OCI-LY3 (cell line): ENCODE results near the gene L3MBTL3.

Source experiments
- H2AFZ ChIP-seq: fragments of 200-600, 300-600 bp; shearing (Covaris generic); 2 replicates; pipeline ENCODE4 v1.6.0; 2014; ENCODE audit warnings: antibody characterized with exemption, low read depth, low read length
- H3K27ac ChIP-seq: fragments of 200-600, 300-600 bp; sonication (generic); 2 replicates; pipeline ENCODE4 v1.5.1; 2014; ENCODE audit warnings: mild to moderate bottlenecking, low read length, moderate library complexity, mixed read lengths
- H3K27me3 ChIP-seq: fragments of 200-600, 300-600 bp; sonication (generic); 2 replicates; pipeline ENCODE4 v1.6.1; 2014; ENCODE audit warnings: low read depth, low read length, mixed read lengths
- H3K36me3 ChIP-seq: fragments of 200-600, 300-600 bp; sonication (generic); replicated peaks from 2 replicates; pipeline ENCODE3; 2014; ENCODE audit warnings: low read depth, low read length, mixed read lengths
- H3K4me1 ChIP-seq: fragments of 300-600, 200-600 bp; sonication (generic); 2 replicates; pipeline ENCODE4 v1.6.1; 2014; ENCODE audit warnings: low read length, mixed read lengths
- H3K4me2 ChIP-seq: fragments of 200-600, 300-600 bp; sonication (generic); 2 replicates; pipeline ENCODE4 v1.6.1; 2014; ENCODE audit warnings: low read length, mixed read lengths
- H3K4me3 ChIP-seq: fragments of 300-600, 200-600 bp; sonication (generic); 2 replicates; pipeline ENCODE4 v1.5.1; 2014; ENCODE audit warnings: antibody characterized with exemption, mild to moderate bottlenecking, low read length, moderate library complexity
- H3K79me2 ChIP-seq: fragments of 300-600, 200-600 bp; shearing (Covaris generic); 2 replicates; pipeline ENCODE4 v1.6.1; 2014; ENCODE audit warnings: mild to moderate bottlenecking, low read length, mixed read lengths
- H3K9ac ChIP-seq: fragments of 300-600, 200-600 bp; shearing (Covaris generic); 2 replicates; pipeline ENCODE4 v1.6.0; 2014; ENCODE audit warnings: mild to moderate bottlenecking, low read length, moderate library complexity
- H3K9me3 ChIP-seq: fragments of 200-600, 300-600 bp; shearing (Covaris generic); 2 replicates; pipeline ENCODE4 v1.6.1; 2014; ENCODE audit warnings: low read length, mixed read lengths; ENCODE audit not compliant: insufficient read depth
- H4K20me1 ChIP-seq: fragments of 200-600, 300-600 bp; sonication (generic); 2 replicates; pipeline ENCODE4 v1.6.1; 2016; ENCODE audit warnings: low read length, mixed read lengths; ENCODE audit not compliant: insufficient read depth
- EZH2phosphoT487 ChIP-seq: fragments of 200-600 bp; shearing (Covaris generic); IDR thresholded peaks from 2 replicates; pipeline ENCODE4 v1.6.1; 2018; ENCODE audit warnings: antibody characterized with exemption, mixed run types, low read depth
- TF ChIP-seq, protein P1 (sequence below): fragments of 200-600, 300-600 bp; sonication (generic); IDR thresholded peaks from 2 replicates; pipeline ENCODE4 v1.5.1; 2014; ENCODE audit warnings: antibody characterized with exemption, low read length, low read depth

The L3MBTL3 gene

DNA sequence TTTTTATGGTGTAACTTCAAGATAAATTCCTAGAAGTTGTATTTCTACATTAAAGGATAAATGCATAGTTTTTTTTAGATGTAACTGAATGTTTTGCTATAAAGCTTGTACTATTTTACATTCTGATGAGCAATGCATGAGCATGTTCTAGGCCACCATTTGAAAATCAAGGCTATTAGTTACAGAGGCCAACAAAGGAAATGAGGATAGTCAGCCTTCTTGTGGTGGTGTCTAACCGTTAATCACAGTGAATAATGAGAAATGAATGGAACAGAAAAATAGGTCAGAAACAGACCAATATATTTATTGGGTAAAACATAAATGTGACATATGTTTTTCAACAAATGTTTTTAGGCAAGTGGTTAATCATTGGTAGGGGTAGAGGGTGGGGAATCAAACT, 37.6 kb upstream of the L3MBTL3 start:
- no peaks in the 10 kb centered on the region for H3K36me3 ChIP-seq
- H3K27me3 ChIP-seq = no peaks in the 10 kb centered on the region
- H2AFZ ChIP-seq = no peak overlapping the region
- no peaks in the 10 kb centered on the region for H3K79me2 ChIP-seq
- H3K9me3 ChIP-seq = no peaks in the 10 kb centered on the region
- no peak overlapping the region for H3K4me2 ChIP-seq
- no peak for TF ChIP-seq EZH2phosphoT487
- TF ChIP-seq, protein P1, sequence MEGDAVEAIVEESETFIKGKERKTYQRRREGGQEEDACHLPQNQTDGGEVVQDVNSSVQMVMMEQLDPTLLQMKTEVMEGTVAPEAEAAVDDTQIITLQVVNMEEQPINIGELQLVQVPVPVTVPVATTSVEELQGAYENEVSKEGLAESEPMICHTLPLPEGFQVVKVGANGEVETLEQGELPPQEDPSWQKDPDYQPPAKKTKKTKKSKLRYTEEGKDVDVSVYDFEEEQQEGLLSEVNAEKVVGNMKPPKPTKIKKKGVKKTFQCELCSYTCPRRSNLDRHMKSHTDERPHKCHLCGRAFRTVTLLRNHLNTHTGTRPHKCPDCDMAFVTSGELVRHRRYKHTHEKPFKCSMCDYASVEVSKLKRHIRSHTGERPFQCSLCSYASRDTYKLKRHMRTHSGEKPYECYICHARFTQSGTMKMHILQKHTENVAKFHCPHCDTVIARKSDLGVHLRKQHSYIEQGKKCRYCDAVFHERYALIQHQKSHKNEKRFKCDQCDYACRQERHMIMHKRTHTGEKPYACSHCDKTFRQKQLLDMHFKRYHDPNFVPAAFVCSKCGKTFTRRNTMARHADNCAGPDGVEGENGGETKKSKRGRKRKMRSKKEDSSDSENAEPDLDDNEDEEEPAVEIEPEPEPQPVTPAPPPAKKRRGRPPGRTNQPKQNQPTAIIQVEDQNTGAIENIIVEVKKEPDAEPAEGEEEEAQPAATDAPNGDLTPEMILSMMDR = no peak
- no peak overlapping the region for H3K27ac ChIP-seq
- no peak overlapping the region for H3K9ac ChIP-seq
- H4K20me1 ChIP-seq = no peaks in the 10 kb centered on the region
- H3K4me3 ChIP-seq = no peak overlapping the region
- H3K4me1 ChIP-seq = no peaks in the 10 kb centered on the region

- Histone ChIP-seq H3K4me1 (no peaks in the 10 kb centered on the region), H3K79me2 (no peaks in the 10 kb centered on the region), H3K27ac (no peak overlapping the region), H3K36me3 (no peaks in the 10 kb centered on the region), H3K4me3 (no peak overlapping the region), H3K4me2 (no peak overlapping the region), H3K27me3 (no peaks in the 10 kb centered on the region), H3K9me3 (no peaks in the 10 kb centered on the region), H4K20me1 (no peaks in the 10 kb centered on the region), H3K9ac (no peak overlapping the region), H2AFZ (no peak overlapping the region)
- no peak for TF ChIP-seq EZH2phosphoT487
- TF ChIP-seq, protein P1 = peak; percentile 47; the same call in 1 of the 2 replicates
Observed at GRCh38 chr6:129981598-129981997, 36.8 kb upstream of the L3MBTL3 start.

- Histone ChIP-seq H3K79me2 (no peaks in the 10 kb centered on the region), H3K27me3 (no peaks in the 10 kb centered on the region), H3K4me1 (peaks cover 4% of the 10 kb centered on the region), H3K36me3 (no peaks in the 10 kb centered on the region), H3K27ac (no peak overlapping the region), H4K20me1 (no peaks in the 10 kb centered on the region), H3K4me3 (no peak overlapping the region), H3K4me2 (no peak overlapping the region), H2AFZ (no peak overlapping the region), H3K9ac (no peak overlapping the region), H3K9me3 (no peaks in the 10 kb centered on the region)
- TF ChIP-seq EZH2phosphoT487 = no peak
- TF ChIP-seq, protein P1 = no peak
Observed at GRCh38 chr6:129989396-129989795, 29.0 kb upstream of the L3MBTL3 start.

DNA sequence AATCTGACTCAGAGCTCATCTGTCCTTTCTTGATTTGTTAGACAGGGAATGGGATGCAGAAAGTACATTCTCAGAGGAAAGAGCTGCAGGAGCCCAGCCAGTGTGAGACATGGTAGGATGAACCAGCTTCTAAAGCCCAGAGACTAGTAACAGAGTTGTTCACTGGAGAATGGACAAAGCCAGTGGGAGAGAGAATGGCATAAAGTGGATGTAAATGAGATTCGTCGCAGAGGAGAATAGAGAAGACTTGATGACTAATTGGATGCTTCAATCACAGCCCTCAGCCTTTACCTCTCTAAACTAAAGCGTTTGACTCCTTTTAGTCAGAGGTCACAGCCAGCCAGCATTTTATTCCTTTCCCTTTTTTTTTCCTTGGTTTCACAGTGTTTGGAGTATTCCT, 25.5 kb upstream of the L3MBTL3 start:
- Histone ChIP-seq H3K4me1 (peaks cover 6% of the 10 kb centered on the region), H3K79me2 (no peaks in the 10 kb centered on the region), H3K9me3 (no peaks in the 10 kb centered on the region), H3K9ac (no peak overlapping the region), H2AFZ (no peak overlapping the region), H3K27ac (no peak overlapping the region), H3K4me2 (no peak overlapping the region), H4K20me1 (no peaks in the 10 kb centered on the region), H3K4me3 (no peak overlapping the region), H3K36me3 (no peaks in the 10 kb centered on the region), H3K27me3 (no peaks in the 10 kb centered on the region)
- TF ChIP-seq EZH2phosphoT487 = no peak
- TF ChIP-seq, protein P1 = no peak
